ENCODE measurements around the gene IBTK.

The IBTK gene

GRCh38 chr6:82264321-82264720 lies 16.8 kb upstream of the IBTK start:
- H3K4me3 ChIP-seq (IDR thresholded peaks at IDR 0.05; ENCODE audit: insufficient read depth, low read depth, low read length): no peak overlapping the region
- no peaks in the 10 kb centered on the region for H4K20me1 ChIP-seq (ENCODE audit: insufficient read depth)
- no peak overlapping the region for H3K9ac ChIP-seq
- no peak overlapping the region for H3K27ac ChIP-seq
- H3K79me2 ChIP-seq (ENCODE audit: insufficient read depth, low read depth): no peaks in the 10 kb centered on the region
- no peaks in the 10 kb centered on the region for H3K4me1 ChIP-seq (ENCODE audit: low read depth, poor library complexity, severe bottlenecking)
- TF ChIP-seq CTCF (conservative IDR thresholded peaks at IDR 0.05; ENCODE audit: low read depth, low read length): no peak
- no peaks in the 10 kb centered on the region for H3K27me3 ChIP-seq (ENCODE audit: insufficient read depth, low read depth)
- no peaks in the 10 kb centered on the region for H3K36me3 ChIP-seq (ENCODE audit: insufficient read depth)
- no peak overlapping the region for H2AFZ ChIP-seq (ENCODE audit: low read depth)
- no peak overlapping the region for H3K4me2 ChIP-seq

GRCh38 chr6:82263916-82264315 lies 16.4 kb upstream of the IBTK start:
- Histone ChIP-seq H2AFZ (ENCODE audit: low read depth) (no peak overlapping the region), H3K79me2 (ENCODE audit: insufficient read depth, low read depth) (no peaks in the 10 kb centered on the region), H3K27ac (no peak overlapping the region), H3K27me3 (ENCODE audit: insufficient read depth, low read depth) (no peaks in the 10 kb centered on the region), H3K4me3 (IDR thresholded peaks at IDR 0.05; ENCODE audit: insufficient read depth, low read depth, low read length) (no peak overlapping the region), H3K4me1 (ENCODE audit: low read depth, poor library complexity, severe bottlenecking) (no peaks in the 10 kb centered on the region), H4K20me1 (ENCODE audit: insufficient read depth) (no peaks in the 10 kb centered on the region), H3K36me3 (ENCODE audit: insufficient read depth) (no peaks in the 10 kb centered on the region), H3K9ac (no peak overlapping the region), H3K4me2 (no peak overlapping the region)
- TF ChIP-seq CTCF (conservative IDR thresholded peaks at IDR 0.05; ENCODE audit: low read depth, low read length): no peak

- Histone ChIP-seq H3K9ac (no peak overlapping the region), H3K27ac (no peak overlapping the region), H3K4me3 (IDR thresholded peaks at IDR 0.05; ENCODE audit: insufficient read depth, low read depth, low read length) (no peak overlapping the region)
Measured at GRCh38 chr6:82260997-82261732, 13.6 kb upstream of the IBTK start.

GRCh38 chr6:82259389-82259788 lies 11.8 kb upstream of the IBTK start:
- no peak for TF ChIP-seq CTCF (conservative IDR thresholded peaks at IDR 0.05; ENCODE audit: low read depth, low read length)
- H4K20me1 ChIP-seq (ENCODE audit: insufficient read depth): no peaks in the 10 kb centered on the region
- no peak overlapping the region for H3K4me2 ChIP-seq
- H3K4me1 ChIP-seq (ENCODE audit: low read depth, poor library complexity, severe bottlenecking): no peaks in the 10 kb centered on the region
- no peaks in the 10 kb centered on the region for H3K79me2 ChIP-seq (ENCODE audit: insufficient read depth, low read depth)
- no peak overlapping the region for H2AFZ ChIP-seq (ENCODE audit: low read depth)
- H3K4me3 ChIP-seq (IDR thresholded peaks at IDR 0.05; ENCODE audit: insufficient read depth, low read depth, low read length): no peak overlapping the region
- no peak overlapping the region for H3K9ac ChIP-seq
- no peaks in the 10 kb centered on the region for H3K36me3 ChIP-seq (ENCODE audit: insufficient read depth)
- no peak overlapping the region for H3K27ac ChIP-seq
- no peaks in the 10 kb centered on the region for H3K27me3 ChIP-seq (ENCODE audit: insufficient read depth, low read depth)

More at GRCh38 chr6:82260997-82261732, 13.6 kb upstream of the IBTK start:
- Histone ChIP-seq H3K4me2 (no peak overlapping the region), H3K27me3 (ENCODE audit: insufficient read depth, low read depth) (no peaks in the 10 kb centered on the region), H3K4me1 (ENCODE audit: low read depth, poor library complexity, severe bottlenecking) (no peaks in the 10 kb centered on the region), H3K36me3 (ENCODE audit: insufficient read depth) (no peaks in the 10 kb centered on the region), H2AFZ (ENCODE audit: low read depth) (no peak overlapping the region), H4K20me1 (ENCODE audit: insufficient read depth) (no peaks in the 10 kb centered on the region), H3K79me2 (ENCODE audit: insufficient read depth, low read depth) (no peaks in the 10 kb centered on the region)
- no peak for TF ChIP-seq CTCF (conservative IDR thresholded peaks at IDR 0.05; ENCODE audit: low read depth, low read length)

All from KMS-11 (cell line).